H7 (cell line): ENCODE results near the gene INF2. TPM values are rescaled to one million over a fixed set of nuclear protein-coding genes. Genes with fewer than 3 reads are reported as not detected.
"Not testable (repeated sequence)": the region's sequence is repeated elsewhere in the genome, so short reads cannot be mapped to it uniquely, and the experiment has no call there.

ENCODE experiments used
- DNase-seq: peaks from one replicate; pipeline ENCODE4 v3.0.0; 2012
- H3K27me3 ChIP-seq: 2 replicates; pipeline ENCODE4 v1.6.0; 2011; ENCODE audit warnings: mild to moderate bottlenecking, low read length; ENCODE audit not compliant: control insufficient read depth, insufficient read depth
- H3K36me3 ChIP-seq: replicated peaks from 2 replicates; pipeline ENCODE4 v1.5.1; 2011; ENCODE audit warnings: low read length; ENCODE audit not compliant: control insufficient read depth, insufficient read depth
- H3K4me3 ChIP-seq: 2 replicates; pipeline ENCODE4 v1.5.1; 2011; ENCODE audit warnings: low read depth, mild to moderate bottlenecking, control low read depth, low read length, moderate library complexity; ENCODE audit not compliant: insufficient read depth
- total RNA-seq: library from RNA; depleted of rRNA; stranded (reverse); fragments of >200 nt; shearing (Covaris generic); gene quantifications from 2 replicates; pipeline ENCODE4 v1.2.3, GENCODE V29; 2014

Gene INF2
- total RNA-seq, 1 experiment from 2014 or later = 62.8 TPM

DNA sequence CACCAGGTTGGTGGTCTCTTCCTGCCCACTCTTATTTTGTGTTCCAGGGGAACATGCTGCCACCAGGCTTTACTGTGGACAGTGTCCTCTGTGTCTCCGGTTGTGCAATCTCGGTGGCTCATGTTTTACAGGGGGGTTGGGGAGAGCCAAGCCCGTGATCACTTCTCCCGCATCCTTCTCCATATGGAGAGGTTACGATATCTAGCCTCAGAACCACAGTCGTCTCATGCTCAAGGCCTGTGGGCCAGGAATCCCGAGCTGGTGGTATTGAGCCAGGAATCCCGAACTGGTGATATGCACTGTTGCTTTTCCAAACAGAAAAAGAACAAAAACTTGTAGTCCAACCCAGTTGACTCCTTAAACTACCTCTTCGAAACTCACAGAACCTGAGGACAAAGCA lies 37.0 kb upstream of the INF2 start:
- H3K4me3 ChIP-seq = no peak overlapping the region
- H3K36me3 ChIP-seq = no peaks in the 10 kb centered on the region
- DNase-seq = no peak
- H3K27me3 ChIP-seq = peaks cover 1% of the 10 kb centered on the region

GRCh38 chr14:104653130-104653920 lies 36.1 kb upstream of the INF2 start:
- H3K27me3 ChIP-seq, H3K36me3 ChIP-seq, H3K4me3 ChIP-seq, DNase-seq: not testable (repeated sequence)

GRCh38 chr14:104654119-104654518 lies 35.3 kb upstream of the INF2 start:
- Histone ChIP-seq H3K4me3 (no peak overlapping the region), H3K27me3 (peaks cover 1% of the 10 kb centered on the region), H3K36me3 (no peaks in the 10 kb centered on the region)
- DNase-seq = no peak

DNA sequence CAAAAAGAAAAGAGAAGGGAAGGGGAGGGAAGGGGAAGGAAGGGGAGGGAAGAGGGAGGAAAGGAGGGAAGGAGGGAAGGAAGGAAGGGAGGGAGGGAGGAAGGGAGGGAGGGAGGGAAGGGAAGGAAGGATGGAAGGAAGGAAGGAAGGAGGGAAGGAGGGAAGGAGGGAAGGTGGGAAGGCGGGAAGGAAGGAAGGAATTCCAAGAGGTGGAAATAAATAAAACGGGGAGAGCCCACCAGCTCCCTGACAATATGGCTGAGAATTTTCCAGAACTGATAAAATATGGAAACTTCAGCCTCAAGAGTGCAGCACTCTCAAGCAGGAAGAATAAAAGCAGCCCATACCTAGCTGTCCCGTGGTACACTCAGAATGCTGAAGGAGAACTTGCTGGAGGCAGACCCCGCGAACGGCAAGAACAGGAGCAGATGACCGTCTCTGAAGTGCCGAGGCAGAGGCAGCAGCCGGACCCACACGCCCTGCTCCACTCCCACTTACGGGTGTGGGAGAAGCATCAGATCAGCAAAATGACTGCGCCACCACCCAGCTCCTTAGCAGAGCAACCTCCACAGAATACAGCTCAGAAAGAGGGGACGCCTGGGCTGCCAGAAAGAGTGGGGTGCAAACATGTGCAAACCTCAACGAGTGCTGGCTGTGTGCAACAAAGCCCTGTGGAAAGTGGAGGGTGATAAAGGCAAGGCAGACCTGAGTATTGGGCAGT lies 34.1 kb upstream of the INF2 start:
- Histone ChIP-seq H3K4me3 (no peak overlapping the region), H3K36me3 (no peaks in the 10 kb centered on the region), H3K27me3 (no peaks in the 10 kb centered on the region)
- no peak for DNase-seq

GRCh38 chr14:104656014-104656714 lies 33.3 kb upstream of the INF2 start:
- Histone ChIP-seq H3K36me3 (no peaks in the 10 kb centered on the region), H3K27me3 (no peaks in the 10 kb centered on the region), H3K4me3 (no peak overlapping the region)
- peak; percentile 58 for DNase-seq

GRCh38 chr14:104657101-104657524 lies 32.3 kb upstream of the INF2 start:
- Histone ChIP-seq H3K4me3 (no peak overlapping the region), H3K27me3 (no peaks in the 10 kb centered on the region), H3K36me3 (no peaks in the 10 kb centered on the region)
- peak; percentile 54 for DNase-seq

- no peak overlapping the region for H3K4me3 ChIP-seq
- H3K36me3 ChIP-seq = no peaks in the 10 kb centered on the region
- H3K27me3 ChIP-seq = no peaks in the 10 kb centered on the region
- no peak for DNase-seq
Measured at GRCh38 chr14:104657563-104658324, 31.7 kb upstream of the INF2 start.

DNA sequence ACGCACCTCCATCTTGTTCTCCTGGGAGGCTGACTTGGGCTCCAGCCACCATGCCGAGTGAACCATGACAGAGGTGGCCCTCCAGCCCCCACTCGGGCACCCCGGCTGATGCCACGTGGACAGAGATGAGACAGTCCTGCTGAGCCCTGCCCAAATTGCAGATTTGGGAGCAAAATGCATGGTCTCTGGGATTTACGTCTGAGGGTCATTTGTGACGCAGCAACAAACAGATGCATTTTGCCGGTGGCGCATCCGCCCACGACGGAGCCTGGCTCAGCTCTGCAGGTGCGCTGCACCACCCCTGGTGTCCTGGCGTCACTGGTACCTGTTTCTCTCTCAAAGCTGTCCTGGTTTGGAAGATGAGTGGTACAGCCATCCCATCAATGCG lies 31.1 kb upstream of the INF2 start:
- Histone ChIP-seq H3K36me3 (no peaks in the 10 kb centered on the region), H3K4me3 (no peak overlapping the region), H3K27me3 (no peaks in the 10 kb centered on the region)
- peak; percentile 42 for DNase-seq

GRCh38 chr14:104659146-104659545 lies 30.3 kb upstream of the INF2 start:
- no peaks in the 10 kb centered on the region for H3K27me3 ChIP-seq

GRCh38 chr14:104659764-104660523 lies 29.5 kb upstream of the INF2 start:
- Histone ChIP-seq H3K4me3 (no peak overlapping the region), H3K27me3 (no peaks in the 10 kb centered on the region), H3K36me3 (no peaks in the 10 kb centered on the region)
- peak; percentile 65 for DNase-seq

More at GRCh38 chr14:104659146-104659545, 30.3 kb upstream of the INF2 start:
- DNase-seq = peak; percentile 68
- H3K36me3 ChIP-seq = no peaks in the 10 kb centered on the region
- no peak overlapping the region for H3K4me3 ChIP-seq

DNA sequence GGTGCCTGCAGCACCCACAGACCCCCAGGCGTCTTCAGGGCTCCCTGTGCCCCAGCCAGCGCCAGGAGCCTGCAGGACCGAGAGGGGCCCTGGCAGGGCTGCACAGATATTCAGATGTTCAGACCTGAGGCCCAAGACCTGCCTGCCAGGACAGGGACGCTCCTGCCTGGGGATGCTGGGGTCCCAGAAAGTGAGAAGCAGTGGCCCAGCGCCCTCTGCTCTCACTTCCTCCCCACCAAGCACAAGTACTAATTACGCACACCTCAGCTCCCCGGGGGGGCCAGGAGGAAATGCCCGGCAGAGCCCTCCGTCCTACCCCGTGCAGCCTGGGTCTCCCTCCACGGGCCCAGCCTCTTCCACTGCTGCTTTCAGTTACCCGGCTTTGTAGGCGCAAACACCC lies 28.8 kb upstream of the INF2 start:
- no peaks in the 10 kb centered on the region for H3K27me3 ChIP-seq
- no peak overlapping the region for H3K4me3 ChIP-seq
- H3K36me3 ChIP-seq = no peaks in the 10 kb centered on the region
- peak; percentile 69 for DNase-seq

- Histone ChIP-seq H3K36me3 (no peaks in the 10 kb centered on the region), H3K27me3 (no peaks in the 10 kb centered on the region), H3K4me3 (no peak overlapping the region)
- peak; percentile 44 for DNase-seq
Measured at GRCh38 chr14:104661086-104661485, 28.3 kb upstream of the INF2 start.

- not testable (repeated sequence) for H3K36me3 ChIP-seq, DNase-seq, H3K4me3 ChIP-seq, H3K27me3 ChIP-seq
Measured at GRCh38 chr14:104661528-104662157, 27.8 kb upstream of the INF2 start.
